Gastroesophageal sphincter (tissue), 3 donors: ENCODE data around the gene CDX2.

Source experiments
- CTCF ChIP-seq, 4 experiments: fragments of 200-600 bp in 2 of 4; fragments of 450-650 bp in 2 of 4; sonication (generic) in 1 of 4; IDR thresholded peaks; one replicate each; pipeline ENCODE4 v1.5.1; 2017 to 2019; ENCODE audit warnings: antibody characterized with exemption in 4 of 4, mild to moderate bottlenecking in 2 of 4, moderate library complexity in 2 of 4
- POLR2AphosphoS5 ChIP-seq: sonication (generic); formaldehyde crosslinking; IDR thresholded peaks from one replicate; pipeline ENCODE4 v1.6.1; 2017; ENCODE audit warnings: antibody characterized with exemption

GRCh38 chr13:28014301-28014700 lies 45.2 kb upstream of the CDX2 start:
- TF ChIP-seq CTCF (IDR thresholded peaks at IDR 0.05) = no peak
- no peak for TF ChIP-seq POLR2AphosphoS5
